AG04449 (cell line): ENCODE results near the gene ARHGAP1.

Source experiments
- CTCF ChIA-PET: fragments of 350-600 bp; formaldehyde crosslinking; extraction: SDS; loops from one replicate; lab custom pipeline; 2021; ENCODE audit warnings: antibody characterized with exemption; lab: Yijun Ruan, JAX
- POLR2A ChIA-PET: fragments of 400-600, 350-600 bp; formaldehyde crosslinking; extraction: SDS; loops from one replicate; lab custom pipeline; 2020; ENCODE audit warnings: antibody characterized with exemption, inconsistent platforms; lab: Yijun Ruan, JAX
- DNase-seq: peaks from one replicate; pipeline ENCODE4 v3.0.0-alpha.2; 2010; ENCODE audit warnings: low read depth, low spot score
- H3K4me3 ChIP-seq: 2 replicates; pipeline ENCODE4 v1.5.1; 2011; ENCODE audit warnings: low read depth, mild to moderate bottlenecking, control low read depth, low read length
- CTCF ChIP-seq: IDR thresholded peaks from one replicate; pipeline ENCODE4 v1.5.1; 2011; ENCODE audit warnings: mild to moderate bottlenecking, moderate library complexity, low read length, control low read depth, inconsistent platforms; ENCODE audit not compliant: insufficient read depth; ENCODE audit errors: missing control alignments

Gene ARHGAP1

GRCh38 chr11:46731545-46731944, 31.1 kb upstream of the ARHGAP1 start:
- no peak overlapping the region for H3K4me3 ChIP-seq
- no peak for TF ChIP-seq CTCF
- POLR2A ChIA-PET: no interaction called here
- no peak for DNase-seq
- CTCF ChIA-PET: no interaction called here

GRCh38 chr11:46729110-46730027, 28.9 kb upstream of the ARHGAP1 start:
- H3K4me3 ChIP-seq: no peak overlapping the region
- TF ChIP-seq CTCF: no peak
- DNase-seq: no peak
- POLR2A ChIA-PET: no interaction called here
- CTCF ChIA-PET: no interaction called here

- CTCF ChIA-PET: interaction anchor here (1.3 kb wide), 1 partner anchor 11 kb away, joined by 3 read pairs; no protein-coding TSS in a partner anchor
- no peak for DNase-seq
- POLR2A ChIA-PET: interaction anchor here (0.7 kb wide), 1 partner anchor 58 kb away, joined by 3 read pairs; no protein-coding TSS in a partner anchor
Measured at GRCh38 chr11:46728659-46729040, 28.2 kb upstream of the ARHGAP1 start.

GRCh38 chr11:46727952-46728658, 27.7 kb upstream of the ARHGAP1 start:
- DNase-seq: no peak
- ChIA-PET CTCF (interaction anchor here (0.8 to 1.3 kb wide), 2 partner anchors 11 to 20 kb away, joined by 3 read pairs; no protein-coding TSS in a partner anchor), POLR2A (interaction anchor here (0.7 kb wide), 1 partner anchor 59 kb away, joined by 3 read pairs; no protein-coding TSS in a partner anchor)
- TF ChIP-seq CTCF: no peak
- no peak overlapping the region for H3K4me3 ChIP-seq

More at GRCh38 chr11:46728659-46729040, 28.2 kb upstream of the ARHGAP1 start:
- no peak overlapping the region for H3K4me3 ChIP-seq
- no peak for TF ChIP-seq CTCF

- no peak for TF ChIP-seq CTCF
- DNase-seq: no peak
- CTCF ChIA-PET: no interaction called here
- POLR2A ChIA-PET: no interaction called here
- no peak overlapping the region for H3K4me3 ChIP-seq
Measured at GRCh38 chr11:46726206-46726862, 25.9 kb upstream of the ARHGAP1 start.
